H1 (cell line): ENCODE results near the gene WDR7. TPM values are rescaled to one million over a fixed set of nuclear protein-coding genes. Genes with fewer than 3 reads are reported as not detected.

Experiments used
- CTCF ChIA-PET: fragments of 300-600 bp; sonication (Branson Sonifier 250); formaldehyde crosslinking; loops from one replicate; lab custom pipeline; 2021; ENCODE audit not compliant: partially characterized antibody; lab: Charles Lee
- POLR2A ChIA-PET: fragments of 300-600 bp; sonication (Branson Sonifier 250); formaldehyde crosslinking; loops from one replicate; lab custom pipeline; 2021; ENCODE audit warnings: inconsistent platforms; ENCODE audit not compliant: partially characterized antibody; lab: Charles Lee
- DNase-seq, 2 experiments: peaks; one replicate each; pipeline versions ENCODE4 v3.0.0 to v3.0.0-alpha.2; 2010 to 2022; ENCODE audit warnings: low spot score in 2 of 2, low read depth in 1 of 2, mixed read lengths in 1 of 2
- FAIRE-seq: peaks from 2 replicates; lab custom pipeline; 2011; peaks lifted over from hg19 to GRCh38; lab: Jason Lieb, UNC
- H2AFZ ChIP-seq: 2 replicates; pipeline ENCODE4 v1.8.1; 2012; ENCODE audit warnings: low read length, inconsistent platforms
- H2AK5ac ChIP-seq: 2 replicates; pipeline ENCODE4 v1.6.1; 2013; ENCODE audit warnings: low read depth, low read length
- H2BK120ac ChIP-seq: replicated peaks from 2 replicates; pipeline ENCODE3; 2013; ENCODE audit warnings: low read depth, low read length, inconsistent platforms
- H2BK12ac ChIP-seq: 2 replicates; pipeline ENCODE4 v1.6.1; 2013; ENCODE audit warnings: low read depth, low read length
- H2BK15ac ChIP-seq: 2 replicates; pipeline ENCODE4 v1.6.1; 2013; ENCODE audit warnings: low read length
- H2BK20ac ChIP-seq: 2 replicates; pipeline ENCODE4 v1.6.1; 2013; ENCODE audit warnings: low read length
- H2BK5ac ChIP-seq: 2 replicates; pipeline ENCODE4 v1.6.1; 2013; ENCODE audit warnings: low read depth, low read length
- H3K14ac ChIP-seq: 2 replicates; pipeline ENCODE4 v1.6.1; 2013; ENCODE audit warnings: inconsistent platforms; ENCODE audit not compliant: insufficient read length
- H3K18ac ChIP-seq: 2 replicates; pipeline ENCODE4 v1.6.1; 2013; ENCODE audit warnings: low read length; ENCODE audit errors: extremely low read depth
- H3K23ac ChIP-seq: 2 replicates; pipeline ENCODE4 v1.6.1; 2013; ENCODE audit warnings: inconsistent platforms; ENCODE audit not compliant: insufficient read length
- H3K23me2 ChIP-seq: 2 replicates; pipeline ENCODE4 v1.6.1; 2013; ENCODE audit warnings: low read depth, low read length
- H3K27ac ChIP-seq: 2 replicates; pipeline ENCODE4 v1.6.1; 2011; ENCODE audit warnings: low read depth, low read length, inconsistent platforms
- H3K27me3 ChIP-seq, 4 experiments: replicated peaks in 1 of 4; 1 replicate in 1 of 4; 2 replicates in 3 of 4; pipeline versions ENCODE4 v1.6.1 to v1.8.1; 2011 to 2013; ENCODE audit warnings: low read length in 3 of 4, mild to moderate bottlenecking in 3 of 4, inconsistent platforms in 2 of 4, mixed read lengths in 2 of 4, moderate library complexity in 1 of 4; ENCODE audit not compliant: control insufficient read depth in 3 of 4, insufficient read depth in 3 of 4; ENCODE audit errors: extremely low read depth in 1 of 4
- H3K36me3 ChIP-seq, 4 experiments: 2 replicates each; pipeline versions ENCODE4 v1.6.1 to v1.8.1; 2011 to 2013; ENCODE audit warnings: mild to moderate bottlenecking in 4 of 4, low read length in 3 of 4, moderate library complexity in 2 of 4, control low read depth in 1 of 4, inconsistent platforms in 1 of 4; ENCODE audit not compliant: insufficient read depth in 4 of 4, control insufficient read depth in 2 of 4
- H3K4ac ChIP-seq: replicated peaks from 2 replicates; pipeline ENCODE3; 2013; ENCODE audit warnings: low read length, low read depth, mixed read lengths, inconsistent platforms; ENCODE audit not compliant: insufficient read length
- H3K4me1 ChIP-seq, 4 experiments: replicated peaks in 1 of 4; 1 replicate in 1 of 4; 2 replicates in 3 of 4; pipeline versions ENCODE4 v1.6.1 to v1.8.1; 2011 to 2013; ENCODE audit warnings: low read length in 3 of 4, inconsistent platforms in 2 of 4, mixed read lengths in 1 of 4; ENCODE audit not compliant: insufficient read depth in 4 of 4, control insufficient read depth in 3 of 4
- H3K4me2 ChIP-seq, 2 experiments: 2 replicates each; pipeline versions ENCODE4 v1.6.1 to v1.8.1; 2011 to 2013; ENCODE audit warnings: low read depth in 2 of 2, low read length in 2 of 2, control low read depth in 1 of 2, inconsistent platforms in 1 of 2, mild to moderate bottlenecking in 1 of 2; ENCODE audit not compliant: insufficient read depth in 1 of 2
- H3K4me3 ChIP-seq, 4 experiments: fragments of 200-600, 300-600 bp in 1 of 4; sonication (generic), shearing (Covaris generic), sonication (Bioruptor Twin) in 1 of 4; 2 replicates each; pipeline versions ENCODE4 v1.5.1 to v1.8.1; 2011 to 2016; ENCODE audit warnings: low read length in 4 of 4, low read depth in 3 of 4, control low read depth in 2 of 4, inconsistent platforms in 2 of 4, mild to moderate bottlenecking in 2 of 4, mixed read lengths in 1 of 4, moderate library complexity in 1 of 4; ENCODE audit not compliant: insufficient read depth in 2 of 4; ENCODE audit errors: extremely low read depth in 1 of 4
- H3K56ac ChIP-seq: replicated peaks from 2 replicates; pipeline ENCODE3; 2013; ENCODE audit warnings: low read depth, mild to moderate bottlenecking, mixed read lengths, low read length, inconsistent platforms; ENCODE audit not compliant: insufficient read length
- H3K79me1 ChIP-seq: 2 replicates; pipeline ENCODE4 v1.6.1; 2013; ENCODE audit warnings: low read depth, low read length, control low read depth
- H3K79me2 ChIP-seq, 2 experiments: 2 replicates each; pipeline versions ENCODE4 v1.6.1 to v1.8.1; 2012 to 2013; ENCODE audit warnings: low read length in 2 of 2, mild to moderate bottlenecking in 2 of 2, inconsistent platforms in 1 of 2; ENCODE audit not compliant: insufficient read depth in 2 of 2, control insufficient read depth in 1 of 2
- H3K9ac ChIP-seq, 4 experiments: replicated peaks in 1 of 4; 1 replicate in 1 of 4; 2 replicates in 3 of 4; pipeline versions ENCODE4 v1.6.1 to v1.8.1; 2011 to 2013; ENCODE audit warnings: low read depth in 3 of 4, low read length in 3 of 4, control low read depth in 2 of 4, mild to moderate bottlenecking in 2 of 4, moderate library complexity in 2 of 4, inconsistent platforms in 1 of 4; ENCODE audit errors: extremely low read depth in 1 of 4
- H3K9me3 ChIP-seq, 2 experiments: 2 replicates each; pipeline versions ENCODE4 v1.6.1 to v1.8.1; 2012 to 2013; ENCODE audit warnings: mild to moderate bottlenecking in 2 of 2, moderate library complexity in 2 of 2, control low read depth in 1 of 2, inconsistent platforms in 1 of 2, low read depth in 1 of 2, low read length in 1 of 2, mixed read lengths in 1 of 2; ENCODE audit not compliant: insufficient read depth in 2 of 2
- H4K20me1 ChIP-seq, 2 experiments: replicated peaks in 1 of 2; 2 replicates each; pipeline versions ENCODE3 to v1.8.1; 2011 to 2013; ENCODE audit warnings: inconsistent platforms in 2 of 2, low read length in 2 of 2, mild to moderate bottlenecking in 1 of 2; ENCODE audit not compliant: insufficient read depth in 2 of 2, control insufficient read depth in 1 of 2
- H4K5ac ChIP-seq: 2 replicates; pipeline ENCODE4 v1.6.1; 2013; ENCODE audit warnings: low read length, low read depth, mixed read lengths, inconsistent platforms; ENCODE audit not compliant: insufficient read length
- H4K8ac ChIP-seq: 2 replicates; pipeline ENCODE4 v1.8.0; 2013; ENCODE audit warnings: mild to moderate bottlenecking, moderate library complexity, low read length, inconsistent platforms; ENCODE audit not compliant: insufficient read depth; ENCODE audit errors: extremely low read depth
- H4K91ac ChIP-seq: replicated peaks from 2 replicates; pipeline ENCODE3; 2013; ENCODE audit warnings: low read length, mixed read lengths, inconsistent platforms; ENCODE audit not compliant: insufficient read length
- BRCA1 ChIP-seq: IDR thresholded peaks from 2 replicates; pipeline ENCODE4 v1.6.1; 2012; ENCODE audit warnings: low read depth, low read length, improper control_type of control experiment
- CTBP2 ChIP-seq: IDR thresholded peaks from 2 replicates; pipeline ENCODE4 v1.7.0; 2011; ENCODE audit warnings: borderline replicate concordance, mild to moderate bottlenecking, moderate library complexity, mixed read lengths, low read length; ENCODE audit not compliant: insufficient read depth, insufficient read length
- JUND ChIP-seq: IDR thresholded peaks from 2 replicates; pipeline ENCODE4 v1.6.1; 2011; ENCODE audit warnings: mild to moderate bottlenecking, improper control_type of control experiment, low read length
- NANOG ChIP-seq: IDR thresholded peaks from 2 replicates; pipeline ENCODE4 v1.6.1; 2011; ENCODE audit warnings: low read length, low read depth, mild to moderate bottlenecking, inconsistent platforms; ENCODE audit not compliant: insufficient read depth, poor library complexity, severe bottlenecking
- POLR2AphosphoS5 ChIP-seq: IDR thresholded peaks from 2 replicates; pipeline ENCODE4 v1.6.1; 2011; ENCODE audit warnings: low read depth, low read length
- SP2 ChIP-seq: IDR thresholded peaks from 2 replicates; pipeline ENCODE4 v1.6.1; 2012; ENCODE audit warnings: mild to moderate bottlenecking, low read length, inconsistent platforms
- TAF1 ChIP-seq: IDR thresholded peaks from 2 replicates; pipeline ENCODE4 v1.6.1; 2011; ENCODE audit warnings: mild to moderate bottlenecking, low read depth, low read length
- YY1 ChIP-seq: IDR thresholded peaks from 2 replicates; pipeline ENCODE4 v1.6.1; 2011; ENCODE audit warnings: low read depth, mild to moderate bottlenecking, low read length
- WGBS, 2 experiments: shearing (Covaris generic) in 1 of 2; methylation state at CpG; one replicate each; pipeline versions ENCODE4 v1.1.6 to v1.1.7; 2013 to 2015; ENCODE audit warnings: low lambda C conversion rate in 2 of 2, mixed read lengths in 2 of 2, inconsistent platforms in 1 of 2, low coverage in 1 of 2, missing lambda C conversion rate in 1 of 2; ENCODE audit not compliant: insufficient replicate concordance in 2 of 2, insufficient coverage in 1 of 2, insufficient read length in 1 of 2; ENCODE audit errors: extremely low coverage in 1 of 2, missing lambda C conversion rate in 1 of 2; 5-methylcytosine and 5-hydroxymethylcytosine counted together
- polyA plus RNA-seq, 7 experiments: library from polyadenylated mRNA; depleted of rRNA in 3 of 7; stranded (reverse) in 5 of 7; unstranded in 2 of 7; fragments of >200 nt in 5 of 7; fragments of 200-250 nt in 2 of 7; gene quantifications; 1 replicate in 5 of 7; 2 replicates in 1 of 7; 4 replicates in 1 of 7; pipeline versions ENCODE4 v1.2.1 to v1.2.3, GENCODE V29; 2011 to 2013; ENCODE audit warnings: missing spikeins in 2 of 7, mixed read lengths in 2 of 7
- total RNA-seq: library from RNA; stranded (reverse); fragmentation: NEBNext Ultra II Directional; extraction: Animal tissue kit (Norgen Biotek cat#: 25700); gene quantifications from 2 replicates; pipeline ENCODE4 v1.2.1, GENCODE V29; 2021
- TF ChIP-seq, protein P1 (sequence below): IDR thresholded peaks from 2 replicates; pipeline ENCODE4 v1.6.1; 2012; ENCODE audit warnings: low read length, inconsistent platforms
- TF ChIP-seq, protein P2 (sequence below): IDR thresholded peaks from 2 replicates; pipeline ENCODE4 v1.6.1; 2011; ENCODE audit warnings: low read depth, mild to moderate bottlenecking, low read length; ENCODE audit not compliant: insufficient read depth

WDR7 gene
- total and polyA plus RNA-seq, 2 of the 8 experiments (the other 6 are each of a cell fraction or from before 2014, with no cell fraction given) = 5.5 to 15.2 TPM

DNA sequence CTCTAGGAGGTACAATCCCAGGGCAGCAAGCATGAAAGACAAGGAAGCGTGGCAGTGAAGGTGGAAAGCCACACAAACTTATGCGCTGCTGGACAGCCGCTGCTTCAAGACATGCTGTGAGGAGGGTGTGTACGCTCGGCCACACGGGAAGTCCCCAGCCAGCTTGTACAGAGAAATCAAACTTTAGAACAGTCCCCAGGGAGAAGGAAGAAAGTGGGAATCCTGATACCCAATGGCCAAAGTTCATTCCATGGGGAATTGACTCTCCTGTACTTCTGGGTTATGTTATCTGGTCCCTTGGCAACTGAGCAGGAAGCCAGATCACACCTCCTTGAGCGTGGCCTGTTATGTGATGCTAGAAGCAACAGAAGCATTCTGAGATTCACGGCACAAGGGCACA is 409.7 kb downstream of the WDR7 start:
- Histone ChIP-seq H3K14ac (no peak overlapping the region), H4K91ac (no peak overlapping the region), H3K36me3 (no peaks in the 10 kb centered on the region), H3K79me2 (no peaks in the 10 kb centered on the region), H3K4me1 (peaks cover 0 to 10% (median 0%) of the 10 kb centered on the region in 4 experiments; a peak in 2 of 7 replicates), H3K18ac (no peak overlapping the region), H3K4me3 (no peak overlapping the region), H2BK15ac (no peak overlapping the region), H3K9ac (no peak overlapping the region; a peak in 1 of 7 replicates), H2BK120ac (no peak overlapping the region), H2AFZ (no peak overlapping the region), H3K4ac (no peak overlapping the region), H4K5ac (no peak overlapping the region), H4K8ac (no peak overlapping the region), H2BK20ac (no peak overlapping the region), H2BK5ac (no peak overlapping the region), H3K23ac (no peak overlapping the region), H3K27me3 (no peaks in the 10 kb centered on the region), H3K23me2 (no peaks in the 10 kb centered on the region), H2AK5ac (no peak overlapping the region), H3K79me1 (no peaks in the 10 kb centered on the region), H3K27ac (no peak overlapping the region), H3K56ac (no peak overlapping the region), H4K20me1 (no peaks in the 10 kb centered on the region), H3K9me3 (no peaks in the 10 kb centered on the region; a peak in 1 of 4 replicates), H3K4me2 (no peak overlapping the region), H2BK12ac (no peak overlapping the region)
- whole genome bisulfite sequencing, 2 experiments = 89% methylated on average over 8 of the region's 8 CpGs; no CpG with 5 or more reads in 1 of the 2 experiments
- DNase-seq = no peak
- CTCF ChIA-PET = no interaction called here
- POLR2A ChIA-PET = no interaction called here
- FAIRE-seq = no peak
- TF ChIP-seq, protein P1, sequence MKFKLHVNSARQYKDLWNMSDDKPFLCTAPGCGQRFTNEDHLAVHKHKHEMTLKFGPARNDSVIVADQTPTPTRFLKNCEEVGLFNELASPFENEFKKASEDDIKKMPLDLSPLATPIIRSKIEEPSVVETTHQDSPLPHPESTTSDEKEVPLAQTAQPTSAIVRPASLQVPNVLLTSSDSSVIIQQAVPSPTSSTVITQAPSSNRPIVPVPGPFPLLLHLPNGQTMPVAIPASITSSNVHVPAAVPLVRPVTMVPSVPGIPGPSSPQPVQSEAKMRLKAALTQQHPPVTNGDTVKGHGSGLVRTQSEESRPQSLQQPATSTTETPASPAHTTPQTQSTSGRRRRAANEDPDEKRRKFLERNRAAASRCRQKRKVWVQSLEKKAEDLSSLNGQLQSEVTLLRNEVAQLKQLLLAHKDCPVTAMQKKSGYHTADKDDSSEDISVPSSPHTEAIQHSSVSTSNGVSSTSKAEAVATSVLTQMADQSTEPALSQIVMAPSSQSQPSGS = no peak
- TF ChIP-seq, protein P2, sequence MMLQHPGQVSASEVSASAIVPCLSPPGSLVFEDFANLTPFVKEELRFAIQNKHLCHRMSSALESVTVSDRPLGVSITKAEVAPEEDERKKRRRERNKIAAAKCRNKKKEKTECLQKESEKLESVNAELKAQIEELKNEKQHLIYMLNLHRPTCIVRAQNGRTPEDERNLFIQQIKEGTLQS = no peak
- TF ChIP-seq CTBP2 (no peak), SP2 (no peak), JUND (no peak), POLR2AphosphoS5 (no peak), YY1 (no peak), BRCA1 (no peak), TAF1 (no peak), NANOG (no peak)
